Thoracic aorta (tissue), 2 donors: ENCODE measurements around the gene FOXJ1. TPM values are rescaled to one million over a fixed set of nuclear protein-coding genes. Genes with fewer than 3 reads are reported as not detected.

ENCODE experiments used
- ATAC-seq: fragments of 150-250 bp; one replicate; pipeline ENCODE4 v1.8.0; 2017; ENCODE audit warnings: low read depth; ENCODE audit not compliant: insufficient number of reproducible peaks, low FRiP score
- DNase-seq: peaks from one replicate; pipeline ENCODE4 v3.0.0-alpha.2; 2020; ENCODE audit warnings: low spot score
- H3K27ac ChIP-seq, 2 donors: fragments of 200-600 bp; sonication (generic); 1 replicate in 1 of 2; 2 replicates in 1 of 2; pipeline ENCODE4 v1.5.1; 2016; ENCODE audit warnings: mild to moderate bottlenecking in 2 of 2, moderate library complexity in 2 of 2
- H3K27me3 ChIP-seq: fragments of 200-600 bp; sonication (generic); replicated peaks from 2 replicates; pipeline ENCODE4 v1.6.0; 2016; ENCODE audit warnings: mild to moderate bottlenecking; ENCODE audit not compliant: insufficient read depth
- H3K36me3 ChIP-seq: fragments of 200-600 bp; sonication (generic); one replicate; pipeline ENCODE4 v1.5.1; 2016
- H3K4me1 ChIP-seq, 2 donors: fragments of 200-600 bp; sonication (generic); 1 replicate in 1 of 2; 2 replicates in 1 of 2; pipeline versions ENCODE4 v1.5.1 to v1.6.0; 2016; ENCODE audit warnings: low read depth in 2 of 2, mild to moderate bottlenecking in 1 of 2; ENCODE audit not compliant: control insufficient read depth in 1 of 2
- H3K4me3 ChIP-seq: fragments of 200-600 bp; sonication (generic); 2 replicates; pipeline ENCODE4 v1.5.1; 2016; ENCODE audit warnings: mild to moderate bottlenecking
- H3K9me3 ChIP-seq: fragments of 200-600 bp; sonication (generic); 2 replicates; pipeline ENCODE4 v1.5.1; 2016
- total RNA-seq, 2 donors: library from RNA; depleted of rRNA; stranded (reverse); fragments of >200 nt; gene quantifications; one replicate each; pipeline versions ENCODE4 v1.1.0 to v1.2.3, GENCODE V29; 2016
- TF ChIP-seq, protein P1 (sequence below): fragments of 200-600 bp; sonication (generic); IDR thresholded peaks from one replicate; pipeline ENCODE4 v1.5.1; 2019; ENCODE audit warnings: antibody characterized with exemption

Gene FOXJ1
- total RNA-seq, 2 donors from 2014 or later = not detected

GRCh38 chr17:76121932-76122430 lies 19.1 kb downstream of the FOXJ1 start:
- H3K27me3 ChIP-seq = no peaks in the 10 kb centered on the region
- H3K4me1 ChIP-seq = peaks cover 0 to 12% of the 10 kb centered on the region in 2 donors
- no peaks in the 10 kb centered on the region for H3K36me3 ChIP-seq
- TF ChIP-seq, protein P1, sequence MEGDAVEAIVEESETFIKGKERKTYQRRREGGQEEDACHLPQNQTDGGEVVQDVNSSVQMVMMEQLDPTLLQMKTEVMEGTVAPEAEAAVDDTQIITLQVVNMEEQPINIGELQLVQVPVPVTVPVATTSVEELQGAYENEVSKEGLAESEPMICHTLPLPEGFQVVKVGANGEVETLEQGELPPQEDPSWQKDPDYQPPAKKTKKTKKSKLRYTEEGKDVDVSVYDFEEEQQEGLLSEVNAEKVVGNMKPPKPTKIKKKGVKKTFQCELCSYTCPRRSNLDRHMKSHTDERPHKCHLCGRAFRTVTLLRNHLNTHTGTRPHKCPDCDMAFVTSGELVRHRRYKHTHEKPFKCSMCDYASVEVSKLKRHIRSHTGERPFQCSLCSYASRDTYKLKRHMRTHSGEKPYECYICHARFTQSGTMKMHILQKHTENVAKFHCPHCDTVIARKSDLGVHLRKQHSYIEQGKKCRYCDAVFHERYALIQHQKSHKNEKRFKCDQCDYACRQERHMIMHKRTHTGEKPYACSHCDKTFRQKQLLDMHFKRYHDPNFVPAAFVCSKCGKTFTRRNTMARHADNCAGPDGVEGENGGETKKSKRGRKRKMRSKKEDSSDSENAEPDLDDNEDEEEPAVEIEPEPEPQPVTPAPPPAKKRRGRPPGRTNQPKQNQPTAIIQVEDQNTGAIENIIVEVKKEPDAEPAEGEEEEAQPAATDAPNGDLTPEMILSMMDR = no peak
- ATAC-seq (peak; percentile 8), DNase-seq (no peak)
- no peak overlapping the region for H3K27ac ChIP-seq
- no peaks in the 10 kb centered on the region for H3K9me3 ChIP-seq
- peak overlapping the region; percentile 75 for H3K4me3 ChIP-seq

DNA sequence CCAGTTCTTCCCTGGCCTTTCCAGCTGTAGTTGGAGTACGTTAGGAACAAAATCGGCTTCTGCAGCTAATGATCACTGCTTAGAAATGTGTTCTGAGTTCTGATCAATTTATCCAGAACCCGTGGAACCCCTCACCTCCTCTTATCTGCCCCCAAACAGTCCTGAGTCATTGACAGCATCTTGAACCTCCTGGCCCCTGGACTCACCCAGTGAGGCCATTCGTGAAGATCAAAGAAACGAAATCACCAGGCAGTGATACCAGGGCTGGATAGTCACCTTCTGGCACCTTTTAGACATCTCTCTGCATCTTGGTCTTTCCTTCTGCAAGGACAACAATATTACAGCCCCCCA lies 20.4 kb downstream of the FOXJ1 start:
- ATAC-seq (no peak), DNase-seq (no peak)
- no peak overlapping the region for H3K27ac ChIP-seq
- H3K36me3 ChIP-seq = no peaks in the 10 kb centered on the region
- H3K27me3 ChIP-seq = no peaks in the 10 kb centered on the region
- TF ChIP-seq, protein P1 = no peak
- no peaks in the 10 kb centered on the region for H3K9me3 ChIP-seq
- no peak overlapping the region for H3K4me3 ChIP-seq
- peaks cover 0 to 12% of the 10 kb centered on the region in 2 donors for H3K4me1 ChIP-seq

GRCh38 chr17:76119409-76120371 lies 21.4 kb downstream of the FOXJ1 start:
- no peaks in the 10 kb centered on the region for H3K27me3 ChIP-seq
- DNase-seq = no peak
- no peak overlapping the region for H3K4me3 ChIP-seq
- ATAC-seq = no peak
- H3K4me1 ChIP-seq = peaks cover 0 to 12% of the 10 kb centered on the region in 2 donors
- H3K36me3 ChIP-seq = no peaks in the 10 kb centered on the region
- no peaks in the 10 kb centered on the region for H3K9me3 ChIP-seq
- TF ChIP-seq, protein P1 = no peak
- H3K27ac ChIP-seq = no peak overlapping the region

GRCh38 chr17:76115138-76115754 lies 25.8 kb downstream of the FOXJ1 start:
- DNase-seq (no peak), ATAC-seq (no peak)
- no peak overlapping the region for H3K27ac ChIP-seq
- no peaks in the 10 kb centered on the region for H3K9me3 ChIP-seq
- no peak overlapping the region for H3K4me3 ChIP-seq
- TF ChIP-seq, protein P1 = no peak
- H3K36me3 ChIP-seq = no peaks in the 10 kb centered on the region
- no peaks in the 10 kb centered on the region for H3K27me3 ChIP-seq
- no peaks in the 10 kb centered on the region for H3K4me1 ChIP-seq

GRCh38 chr17:76111956-76112355 lies 29.1 kb downstream of the FOXJ1 start:
- no peaks in the 10 kb centered on the region for H3K36me3 ChIP-seq
- H3K9me3 ChIP-seq = no peaks in the 10 kb centered on the region
- no peak overlapping the region for H3K27ac ChIP-seq
- no peak for ATAC-seq
- H3K4me1 ChIP-seq = no peaks in the 10 kb centered on the region
- H3K4me3 ChIP-seq = no peak overlapping the region
- no peaks in the 10 kb centered on the region for H3K27me3 ChIP-seq
- DNase-seq = no peak
- TF ChIP-seq, protein P1 = no peak
